H1 (cell line): ENCODE measurements around the gene ATP9B. TPM values are rescaled to one million over a fixed set of nuclear protein-coding genes. Genes with fewer than 3 reads are reported as not detected.

ENCODE experiments used
- CTCF ChIA-PET: fragments of 300-600 bp; sonication (Branson Sonifier 250); formaldehyde crosslinking; loops from one replicate; lab custom pipeline; 2021; ENCODE audit not compliant: partially characterized antibody; lab: Charles Lee
- POLR2A ChIA-PET: fragments of 300-600 bp; sonication (Branson Sonifier 250); formaldehyde crosslinking; loops from one replicate; lab custom pipeline; 2021; ENCODE audit warnings: inconsistent platforms; ENCODE audit not compliant: partially characterized antibody; lab: Charles Lee
- DNase-seq, 2 experiments: peaks; one replicate each; pipeline versions ENCODE4 v3.0.0 to v3.0.0-alpha.2; 2010 to 2022; ENCODE audit warnings: low spot score in 2 of 2, low read depth in 1 of 2, mixed read lengths in 1 of 2
- FAIRE-seq: peaks from 2 replicates; lab custom pipeline; 2011; peaks lifted over from hg19 to GRCh38; lab: Jason Lieb, UNC
- H2AFZ ChIP-seq: 2 replicates; pipeline ENCODE4 v1.8.1; 2012; ENCODE audit warnings: low read length, inconsistent platforms
- H2AK5ac ChIP-seq: 2 replicates; pipeline ENCODE4 v1.6.1; 2013; ENCODE audit warnings: low read depth, low read length
- H2BK120ac ChIP-seq: replicated peaks from 2 replicates; pipeline ENCODE3; 2013; ENCODE audit warnings: low read depth, low read length, inconsistent platforms
- H2BK12ac ChIP-seq: 2 replicates; pipeline ENCODE4 v1.6.1; 2013; ENCODE audit warnings: low read depth, low read length
- H2BK15ac ChIP-seq: 2 replicates; pipeline ENCODE4 v1.6.1; 2013; ENCODE audit warnings: low read length
- H2BK20ac ChIP-seq: 2 replicates; pipeline ENCODE4 v1.6.1; 2013; ENCODE audit warnings: low read length
- H2BK5ac ChIP-seq: 2 replicates; pipeline ENCODE4 v1.6.1; 2013; ENCODE audit warnings: low read depth, low read length
- H3K14ac ChIP-seq: 2 replicates; pipeline ENCODE4 v1.6.1; 2013; ENCODE audit warnings: inconsistent platforms; ENCODE audit not compliant: insufficient read length
- H3K18ac ChIP-seq: 2 replicates; pipeline ENCODE4 v1.6.1; 2013; ENCODE audit warnings: low read length; ENCODE audit errors: extremely low read depth
- H3K23ac ChIP-seq: 2 replicates; pipeline ENCODE4 v1.6.1; 2013; ENCODE audit warnings: inconsistent platforms; ENCODE audit not compliant: insufficient read length
- H3K23me2 ChIP-seq: 2 replicates; pipeline ENCODE4 v1.6.1; 2013; ENCODE audit warnings: low read depth, low read length
- H3K27ac ChIP-seq: 2 replicates; pipeline ENCODE4 v1.6.1; 2011; ENCODE audit warnings: low read depth, low read length, inconsistent platforms
- H3K27me3 ChIP-seq, 4 experiments: replicated peaks in 1 of 4; 1 replicate in 1 of 4; 2 replicates in 3 of 4; pipeline versions ENCODE4 v1.6.1 to v1.8.1; 2011 to 2013; ENCODE audit warnings: low read length in 3 of 4, mild to moderate bottlenecking in 3 of 4, inconsistent platforms in 2 of 4, mixed read lengths in 2 of 4, moderate library complexity in 1 of 4; ENCODE audit not compliant: control insufficient read depth in 3 of 4, insufficient read depth in 3 of 4; ENCODE audit errors: extremely low read depth in 1 of 4
- H3K36me3 ChIP-seq, 4 experiments: 2 replicates each; pipeline versions ENCODE4 v1.6.1 to v1.8.1; 2011 to 2013; ENCODE audit warnings: mild to moderate bottlenecking in 4 of 4, low read length in 3 of 4, moderate library complexity in 2 of 4, control low read depth in 1 of 4, inconsistent platforms in 1 of 4; ENCODE audit not compliant: insufficient read depth in 4 of 4, control insufficient read depth in 2 of 4
- H3K4ac ChIP-seq: replicated peaks from 2 replicates; pipeline ENCODE3; 2013; ENCODE audit warnings: low read length, low read depth, mixed read lengths, inconsistent platforms; ENCODE audit not compliant: insufficient read length
- H3K4me1 ChIP-seq, 4 experiments: replicated peaks in 1 of 4; 1 replicate in 1 of 4; 2 replicates in 3 of 4; pipeline versions ENCODE4 v1.6.1 to v1.8.1; 2011 to 2013; ENCODE audit warnings: low read length in 3 of 4, inconsistent platforms in 2 of 4, mixed read lengths in 1 of 4; ENCODE audit not compliant: insufficient read depth in 4 of 4, control insufficient read depth in 3 of 4
- H3K4me2 ChIP-seq, 2 experiments: 2 replicates each; pipeline versions ENCODE4 v1.6.1 to v1.8.1; 2011 to 2013; ENCODE audit warnings: low read depth in 2 of 2, low read length in 2 of 2, control low read depth in 1 of 2, inconsistent platforms in 1 of 2, mild to moderate bottlenecking in 1 of 2; ENCODE audit not compliant: insufficient read depth in 1 of 2
- H3K4me3 ChIP-seq, 4 experiments: fragments of 200-600, 300-600 bp in 1 of 4; sonication (generic), shearing (Covaris generic), sonication (Bioruptor Twin) in 1 of 4; 2 replicates each; pipeline versions ENCODE4 v1.5.1 to v1.8.1; 2011 to 2016; ENCODE audit warnings: low read length in 4 of 4, low read depth in 3 of 4, control low read depth in 2 of 4, inconsistent platforms in 2 of 4, mild to moderate bottlenecking in 2 of 4, mixed read lengths in 1 of 4, moderate library complexity in 1 of 4; ENCODE audit not compliant: insufficient read depth in 2 of 4; ENCODE audit errors: extremely low read depth in 1 of 4
- H3K56ac ChIP-seq: replicated peaks from 2 replicates; pipeline ENCODE3; 2013; ENCODE audit warnings: low read depth, mild to moderate bottlenecking, mixed read lengths, low read length, inconsistent platforms; ENCODE audit not compliant: insufficient read length
- H3K79me1 ChIP-seq: 2 replicates; pipeline ENCODE4 v1.6.1; 2013; ENCODE audit warnings: low read depth, low read length, control low read depth
- H3K79me2 ChIP-seq, 2 experiments: 2 replicates each; pipeline versions ENCODE4 v1.6.1 to v1.8.1; 2012 to 2013; ENCODE audit warnings: low read length in 2 of 2, mild to moderate bottlenecking in 2 of 2, inconsistent platforms in 1 of 2; ENCODE audit not compliant: insufficient read depth in 2 of 2, control insufficient read depth in 1 of 2
- H3K9ac ChIP-seq, 4 experiments: replicated peaks in 1 of 4; 1 replicate in 1 of 4; 2 replicates in 3 of 4; pipeline versions ENCODE4 v1.6.1 to v1.8.1; 2011 to 2013; ENCODE audit warnings: low read depth in 3 of 4, low read length in 3 of 4, control low read depth in 2 of 4, mild to moderate bottlenecking in 2 of 4, moderate library complexity in 2 of 4, inconsistent platforms in 1 of 4; ENCODE audit errors: extremely low read depth in 1 of 4
- H3K9me3 ChIP-seq, 2 experiments: 2 replicates each; pipeline versions ENCODE4 v1.6.1 to v1.8.1; 2012 to 2013; ENCODE audit warnings: mild to moderate bottlenecking in 2 of 2, moderate library complexity in 2 of 2, control low read depth in 1 of 2, inconsistent platforms in 1 of 2, low read depth in 1 of 2, low read length in 1 of 2, mixed read lengths in 1 of 2; ENCODE audit not compliant: insufficient read depth in 2 of 2
- H4K20me1 ChIP-seq, 2 experiments: replicated peaks in 1 of 2; 2 replicates each; pipeline versions ENCODE3 to v1.8.1; 2011 to 2013; ENCODE audit warnings: inconsistent platforms in 2 of 2, low read length in 2 of 2, mild to moderate bottlenecking in 1 of 2; ENCODE audit not compliant: insufficient read depth in 2 of 2, control insufficient read depth in 1 of 2
- H4K5ac ChIP-seq: 2 replicates; pipeline ENCODE4 v1.6.1; 2013; ENCODE audit warnings: low read length, low read depth, mixed read lengths, inconsistent platforms; ENCODE audit not compliant: insufficient read length
- H4K8ac ChIP-seq: 2 replicates; pipeline ENCODE4 v1.8.0; 2013; ENCODE audit warnings: mild to moderate bottlenecking, moderate library complexity, low read length, inconsistent platforms; ENCODE audit not compliant: insufficient read depth; ENCODE audit errors: extremely low read depth
- H4K91ac ChIP-seq: replicated peaks from 2 replicates; pipeline ENCODE3; 2013; ENCODE audit warnings: low read length, mixed read lengths, inconsistent platforms; ENCODE audit not compliant: insufficient read length
- ASH2L ChIP-seq: fragments of 200-600, 300-600 bp; sonication (generic); IDR thresholded peaks from one replicate; pipeline ENCODE4 v1.7.1; 2017; ENCODE audit warnings: low read length
- CEBPB ChIP-seq: IDR thresholded peaks from 2 replicates; pipeline ENCODE4 v1.6.1; 2012; ENCODE audit warnings: low read depth, low read length
- CHD1 ChIP-seq: IDR thresholded peaks from 2 replicates; pipeline ENCODE4 v1.6.1; 2012; ENCODE audit warnings: low read depth, low read length, improper control_type of control experiment
- SP2 ChIP-seq: IDR thresholded peaks from 2 replicates; pipeline ENCODE4 v1.6.1; 2012; ENCODE audit warnings: mild to moderate bottlenecking, low read length, inconsistent platforms
- SRF ChIP-seq: IDR thresholded peaks from 2 replicates; pipeline ENCODE4 v1.6.1; 2011; ENCODE audit warnings: mild to moderate bottlenecking, low read depth, low read length, moderate library complexity
- WGBS, 2 experiments: shearing (Covaris generic) in 1 of 2; methylation state at CpG; one replicate each; pipeline versions ENCODE4 v1.1.6 to v1.1.7; 2013 to 2015; ENCODE audit warnings: low lambda C conversion rate in 2 of 2, mixed read lengths in 2 of 2, inconsistent platforms in 1 of 2, low coverage in 1 of 2, missing lambda C conversion rate in 1 of 2; ENCODE audit not compliant: insufficient replicate concordance in 2 of 2, insufficient coverage in 1 of 2, insufficient read length in 1 of 2; ENCODE audit errors: extremely low coverage in 1 of 2, missing lambda C conversion rate in 1 of 2; 5-methylcytosine and 5-hydroxymethylcytosine counted together
- polyA plus RNA-seq, 7 experiments: library from polyadenylated mRNA; depleted of rRNA in 3 of 7; stranded (reverse) in 5 of 7; unstranded in 2 of 7; fragments of >200 nt in 5 of 7; fragments of 200-250 nt in 2 of 7; gene quantifications; 1 replicate in 5 of 7; 2 replicates in 1 of 7; 4 replicates in 1 of 7; pipeline versions ENCODE4 v1.2.1 to v1.2.3, GENCODE V29; 2011 to 2013; ENCODE audit warnings: missing spikeins in 2 of 7, mixed read lengths in 2 of 7
- total RNA-seq: library from RNA; stranded (reverse); fragmentation: NEBNext Ultra II Directional; extraction: Animal tissue kit (Norgen Biotek cat#: 25700); gene quantifications from 2 replicates; pipeline ENCODE4 v1.2.1, GENCODE V29; 2021

ATP9B gene
- total and polyA plus RNA-seq, 2 of the 8 experiments (the other 6 are each of a cell fraction or from before 2014, with no cell fraction given): 15.1 to 21.7 TPM

DNA sequence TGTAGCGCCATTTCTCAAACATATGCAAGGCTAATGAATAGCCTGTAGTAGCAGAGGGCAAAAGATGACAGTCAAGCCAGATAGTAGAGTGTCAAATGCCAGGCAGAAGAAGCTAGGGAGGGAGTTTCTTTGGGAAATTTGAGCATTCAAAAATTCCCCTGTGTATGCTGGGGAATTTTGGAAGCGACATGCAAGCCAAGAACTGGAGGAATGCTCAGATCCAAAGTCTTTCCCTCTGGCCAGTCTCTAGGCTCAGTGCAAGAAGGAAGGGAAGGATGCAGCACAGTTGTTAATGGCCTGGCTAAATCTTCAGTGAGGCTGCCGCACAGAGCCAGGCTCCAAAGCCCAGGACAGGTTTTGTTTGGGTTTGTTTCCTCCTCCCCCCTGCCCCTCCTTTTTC lies 59.9 kb downstream of the ATP9B start:
- Histone ChIP-seq H3K4me2 (no peak overlapping the region), H2AFZ (no peak overlapping the region), H3K9ac (no peak overlapping the region), H3K23ac (no peak overlapping the region), H4K20me1 (no peaks in the 10 kb centered on the region), H2BK5ac (no peak overlapping the region), H3K79me1 (no peaks in the 10 kb centered on the region; the same call in 1 of the 2 replicates), H2BK120ac (no peak overlapping the region), H2AK5ac (no peak overlapping the region), H3K27ac (no peak overlapping the region), H3K79me2 (no peaks in the 10 kb centered on the region), H3K18ac (no peak overlapping the region), H3K23me2 (no peaks in the 10 kb centered on the region), H4K91ac (no peak overlapping the region), H3K14ac (no peak overlapping the region), H4K8ac (no peak overlapping the region), H4K5ac (no peak overlapping the region), H3K4me1 (no peaks in the 10 kb centered on the region), H2BK20ac (no peak overlapping the region), H3K4ac (no peak overlapping the region), H3K4me3 (no peak overlapping the region), H3K36me3 (peaks cover 0 to 13% (median 0%) of the 10 kb centered on the region in 4 experiments; a peak in 2 of 8 replicates), H3K56ac (no peak overlapping the region), H3K27me3 (no peaks in the 10 kb centered on the region), H2BK15ac (no peak overlapping the region), H3K9me3 (no peaks in the 10 kb centered on the region), H2BK12ac (no peak overlapping the region)
- FAIRE-seq (no peak), DNase-seq (no peak)
- TF ChIP-seq SP2 (no peak), ASH2L (no peak), SRF (no peak), CHD1 (no peak), CEBPB (no peak)
- 93% methylated on average over 3 of the region's 3 CpGs; no CpG with 5 or more reads in 1 of the 2 experiments for WGBS, 2 experiments
- CTCF ChIA-PET: interaction anchor here (0.6 kb wide), 1 partner anchor 1478 kb away, joined by 3 read pairs; no protein-coding TSS in a partner anchor
- POLR2A ChIA-PET: interaction anchor here (0.6 kb wide), 1 partner anchor 232 kb away, joined by 3 read pairs; no protein-coding TSS in a partner anchor
